GM19328 (cell line): Measurements from ENCODE around the gene VIPAS39.
"Not testable (repeated sequence)": the region's sequence is repeated elsewhere in the genome, so short reads cannot be mapped to it uniquely, and the experiment has no call there.

ENCODE experiments used
- ATAC-seq: cut with Tn5 transposase; IDR thresholded peaks from one replicate; pipeline ENCODE4 v1.9.1; 2021; ENCODE audit warnings: mild to moderate bottlenecking, moderate library complexity; ENCODE audit not compliant: unreplicated experiment

VIPAS39 gene

GRCh38 chr14:77473921-77474320 is 16.5 kb upstream of the VIPAS39 start:
- ATAC-seq, result no peak

- ATAC-seq, result no peak
These were observed 12.9 kb upstream of the VIPAS39 start for GRCh38 chr14:77470224-77470870.

- ATAC-seq, result no peak
These were observed 12.1 kb upstream of the VIPAS39 start for GRCh38 chr14:77469539-77469938.

- ATAC-seq, result no peak
These were observed 11.7 kb upstream of the VIPAS39 start for GRCh38 chr14:77469067-77469505.

GRCh38 chr14:77467801-77468200 is 10.4 kb upstream of the VIPAS39 start:
- ATAC-seq, result no peak

DNA sequence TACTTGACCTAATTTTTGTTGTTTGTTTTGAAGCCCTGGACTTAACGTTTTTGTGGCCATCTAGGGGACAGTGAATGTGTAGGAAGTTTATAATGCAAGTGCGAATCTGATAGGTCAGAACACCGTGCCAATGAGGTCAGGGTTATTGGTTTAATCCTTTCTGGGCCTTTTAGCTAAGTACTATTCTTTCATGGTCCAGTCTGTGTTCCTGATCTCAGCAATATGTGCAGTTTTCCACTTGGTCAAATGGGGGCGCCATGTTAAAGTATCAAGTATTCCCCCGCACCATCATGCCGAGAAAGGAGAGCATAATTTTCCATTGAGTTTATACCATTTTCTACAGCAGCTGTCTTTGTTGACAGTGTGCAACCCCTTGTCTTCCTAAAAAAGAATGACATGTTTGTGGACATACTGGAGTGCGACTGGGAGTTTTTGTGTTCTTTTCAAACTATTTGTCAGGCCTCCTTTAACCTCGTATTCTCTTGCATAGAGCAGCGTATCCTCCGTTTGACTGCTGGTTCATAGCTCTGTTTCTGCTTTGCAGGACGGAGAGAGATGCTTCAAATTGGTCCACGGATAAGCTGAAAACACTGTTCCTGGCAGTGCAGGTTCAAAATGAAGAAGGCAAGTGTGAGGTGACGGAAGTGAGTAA is 1.8 kb upstream of the VIPAS39 start:
- ATAC-seq, result no peak

GRCh38 chr14:77458249-77458950 is 999 bp upstream of the VIPAS39 start:
- ATAC-seq, result peak; percentile 18

DNA sequence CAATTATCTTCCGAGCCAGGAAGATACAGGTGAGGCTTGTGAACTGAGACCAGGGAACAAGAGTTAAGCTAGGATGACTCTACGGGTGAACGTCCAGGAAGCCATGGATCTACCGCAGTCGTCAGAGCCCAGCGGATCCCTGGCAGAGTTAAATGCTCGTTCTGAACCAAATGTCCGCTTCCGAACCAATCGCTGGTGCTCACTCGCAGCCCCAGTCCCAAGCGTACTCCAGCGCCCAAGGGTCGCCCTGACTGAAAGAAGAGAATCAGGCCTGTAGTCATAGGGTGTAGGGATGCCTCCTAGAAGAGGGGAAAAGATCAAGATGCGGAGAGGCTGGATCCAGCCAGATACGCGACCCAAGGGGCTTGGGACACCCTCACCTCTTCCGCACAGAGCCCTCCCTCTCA is 283 bp downstream of the VIPAS39 start:
- ATAC-seq, result peak; percentile 16

DNA sequence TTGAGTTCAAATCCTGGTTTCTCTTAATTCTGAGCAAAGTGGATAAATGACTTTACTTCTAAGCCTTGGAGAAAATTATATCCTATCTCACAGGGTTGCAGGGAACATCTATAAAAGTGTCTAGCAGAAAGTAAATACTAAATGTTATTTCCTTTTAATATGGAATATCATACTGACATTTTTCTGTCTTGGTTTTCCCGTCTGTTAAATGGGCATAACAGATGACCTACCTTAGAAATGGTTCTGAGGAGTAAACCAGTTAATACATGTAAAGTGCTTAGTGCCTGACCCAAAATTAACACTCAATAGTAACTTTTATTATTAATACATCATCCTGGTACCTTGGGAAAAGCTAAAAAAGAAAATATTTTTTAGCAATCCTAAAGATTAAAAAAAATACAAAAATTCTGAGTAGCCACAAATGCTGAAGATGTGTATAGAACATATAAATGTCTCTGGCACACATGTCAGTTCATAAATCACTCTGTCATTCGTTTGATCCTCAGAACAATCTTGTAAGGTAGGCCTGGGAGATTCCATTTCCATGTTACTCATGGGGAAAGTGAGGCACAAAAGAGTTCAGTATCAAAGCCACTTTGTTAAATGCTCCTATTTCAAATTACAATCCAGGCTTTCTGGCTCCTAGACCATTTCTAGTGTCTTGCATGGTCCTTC is 1.3 kb downstream of the VIPAS39 start:
- no peak for ATAC-seq

DNA sequence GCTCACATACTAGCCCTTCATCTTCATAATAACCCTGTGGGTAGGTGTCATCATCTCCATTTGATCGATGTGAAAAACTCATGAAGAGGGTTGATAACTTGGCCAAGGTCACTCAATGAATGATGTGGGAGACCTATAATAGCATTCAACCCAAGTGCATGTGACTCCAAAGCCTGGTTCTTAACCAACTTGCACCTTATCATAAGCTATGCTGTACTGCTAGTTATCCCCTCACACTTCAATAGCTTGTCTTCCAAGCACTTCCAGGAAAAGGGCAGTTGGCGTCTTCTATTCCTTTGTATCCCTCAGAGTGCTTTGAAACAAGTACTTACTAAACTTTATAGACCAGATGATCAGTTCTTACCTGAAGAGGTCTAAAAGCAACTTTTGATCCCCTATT is 15.2 kb downstream of the VIPAS39 start:
- no peak for ATAC-seq

DNA sequence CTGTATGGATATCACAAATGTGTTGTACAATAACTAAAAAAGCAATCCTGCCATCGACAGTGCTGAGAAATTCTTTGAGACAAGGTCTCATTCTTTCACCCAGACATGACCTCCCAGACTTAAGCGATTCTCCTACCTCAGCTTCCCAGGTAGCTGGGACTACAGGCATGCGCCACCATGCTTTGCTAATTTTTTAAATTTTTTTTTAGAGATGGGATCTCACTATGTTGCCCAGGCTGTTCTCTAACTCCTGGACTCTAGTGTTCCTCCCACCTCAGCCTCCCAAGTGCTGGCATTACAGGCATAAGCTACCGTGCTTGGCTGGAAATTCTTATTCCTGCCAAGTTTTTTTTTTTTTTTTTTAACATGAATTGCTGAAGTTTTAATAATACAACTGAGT is 17.5 kb downstream of the VIPAS39 start:
- ATAC-seq, result no peak

GRCh38 chr14:77438596-77438995 is 18.8 kb downstream of the VIPAS39 start:
- no peak for ATAC-seq

GRCh38 chr14:77436042-77436441 is 21.4 kb downstream of the VIPAS39 start:
- ATAC-seq, result no peak

DNA sequence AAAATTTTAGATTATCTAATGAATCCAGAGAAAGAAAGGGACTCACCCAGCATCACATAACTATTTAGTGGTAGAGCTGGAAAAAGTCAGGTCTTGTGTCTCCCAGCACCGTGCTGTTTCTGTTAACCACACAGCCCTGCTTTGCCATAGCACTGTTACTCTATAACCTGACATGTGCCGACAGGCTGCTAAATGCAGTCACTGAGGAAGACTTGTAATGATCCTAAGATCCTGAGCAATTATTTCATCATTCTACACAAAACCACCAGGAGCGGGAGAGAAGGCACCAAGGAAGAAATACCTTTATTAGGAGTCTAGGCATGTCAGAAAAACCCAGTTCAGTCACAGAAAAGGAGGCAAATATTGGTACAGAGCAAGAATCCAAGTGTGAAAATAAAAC is 31.0 kb downstream of the VIPAS39 start:
- ATAC-seq, result no peak

DNA sequence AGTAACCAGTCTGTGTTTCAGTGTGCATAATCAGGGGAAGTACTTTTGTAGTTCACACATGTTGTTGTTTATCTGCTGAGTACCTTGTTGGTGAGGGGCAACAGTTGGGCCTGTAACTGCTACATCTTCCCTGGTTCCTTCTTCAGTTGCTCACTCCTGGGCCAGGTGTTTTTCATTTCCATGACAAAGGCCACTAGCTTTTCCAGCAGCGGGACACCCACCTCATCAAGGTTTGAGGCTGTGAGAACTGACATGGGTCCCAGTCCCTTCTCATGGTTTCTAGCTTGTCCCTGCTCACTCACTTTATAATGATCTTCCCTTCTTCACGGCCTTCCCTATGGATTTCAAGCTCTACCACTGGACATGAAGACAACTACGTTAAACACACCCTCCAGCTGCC is 32.5 kb downstream of the VIPAS39 start:
- ATAC-seq, result no peak

DNA sequence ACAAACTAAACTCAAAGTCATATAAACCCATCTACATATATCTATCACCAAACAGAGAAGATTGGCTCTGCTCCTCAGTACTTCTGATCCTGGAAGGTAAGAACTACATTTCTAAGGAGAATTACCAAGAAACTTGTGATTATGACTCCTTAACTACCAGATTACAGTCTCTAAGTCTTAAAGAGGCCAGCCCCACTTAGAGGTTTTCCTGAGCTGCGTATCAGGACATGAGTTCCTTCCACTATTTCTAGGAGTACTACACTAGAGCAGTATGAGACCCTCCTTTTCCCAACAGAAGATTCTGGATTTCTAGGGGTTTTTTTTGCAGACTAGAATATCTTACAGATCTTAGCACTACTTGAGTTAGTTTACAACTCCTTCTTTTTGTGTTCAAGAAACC is 34.0 kb downstream of the VIPAS39 start, which contains the start of gene NOXRED1:
Gene NOXRED1 (minus strand): TSS at position 101 of the 400 bp plus-strand sequence. CDS start 634 bp downstream, outside the sequence.
- ATAC-seq, result no peak

DNA sequence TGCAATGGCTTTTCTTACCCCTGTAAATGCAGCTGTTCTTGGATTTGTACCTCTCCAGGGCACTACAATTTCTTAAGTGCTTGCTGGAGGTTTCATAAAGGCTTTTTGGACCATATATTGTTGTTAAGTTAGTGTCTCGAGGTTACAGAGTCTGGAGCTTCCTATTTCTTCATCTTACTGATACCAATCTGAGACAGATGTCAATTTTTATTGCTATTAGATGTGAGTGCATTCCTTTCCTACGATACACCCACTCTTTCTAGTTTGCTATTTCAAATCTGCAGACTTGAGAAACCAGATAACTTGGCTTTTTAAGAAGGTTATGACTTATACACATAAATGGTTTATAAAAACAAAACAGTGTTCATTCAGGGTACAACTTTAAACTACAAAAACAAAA is 36.2 kb downstream of the VIPAS39 start:
- ATAC-seq, result no peak

GRCh38 chr14:77416836-77417235 is 40.6 kb downstream of the VIPAS39 start:
- ATAC-seq, result no peak

DNA sequence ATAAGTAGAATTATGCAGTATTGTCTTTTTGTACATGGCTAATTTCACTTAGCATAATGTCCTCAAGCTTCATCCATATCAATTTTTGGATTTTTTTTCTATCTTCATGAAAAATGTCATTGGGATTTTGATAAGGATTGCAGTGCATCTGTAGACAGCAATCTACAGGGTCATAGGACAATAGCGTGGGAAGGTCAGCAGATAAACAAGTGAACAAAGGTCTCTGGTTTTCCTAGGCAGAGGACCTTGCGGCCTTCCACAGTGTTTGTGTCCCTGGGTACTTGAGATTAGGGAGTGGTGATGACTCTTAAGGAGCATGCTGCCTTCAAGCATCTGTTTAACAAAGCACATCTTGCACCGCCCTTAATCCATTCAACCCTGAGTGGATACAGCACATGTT is 41.3 kb downstream of the VIPAS39 start:
- not testable (repeated sequence) for ATAC-seq

DNA sequence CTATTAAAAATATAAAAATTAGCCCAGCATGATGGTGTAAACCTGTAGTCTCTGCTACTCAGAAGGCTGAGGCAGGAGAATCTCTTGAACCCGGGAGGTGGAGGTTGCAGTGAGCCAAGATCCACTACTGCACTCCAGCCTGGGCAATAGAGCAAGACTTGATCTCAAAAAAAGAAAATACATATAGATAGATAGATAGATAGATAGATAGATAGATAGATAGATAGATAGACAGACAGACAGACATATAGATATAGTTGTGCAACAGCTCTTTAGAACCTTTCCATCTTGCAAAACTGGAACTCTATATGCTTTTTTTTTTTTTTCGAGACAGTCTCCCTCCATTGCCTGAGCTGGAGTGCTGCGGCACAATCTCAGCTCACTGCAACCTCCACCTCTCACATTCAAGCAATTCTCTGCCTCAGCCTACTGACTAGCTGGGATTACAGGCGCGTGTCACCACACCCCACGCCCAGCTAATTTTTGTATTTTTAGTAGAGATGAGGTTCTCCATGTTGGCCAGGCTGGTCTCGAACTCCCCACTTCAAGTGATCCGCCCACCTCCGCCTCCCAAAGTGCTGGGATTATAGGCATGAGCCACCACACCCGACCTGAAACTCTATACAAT is 41.9 kb downstream of the VIPAS39 start:
- ATAC-seq, result not testable (repeated sequence)

DNA sequence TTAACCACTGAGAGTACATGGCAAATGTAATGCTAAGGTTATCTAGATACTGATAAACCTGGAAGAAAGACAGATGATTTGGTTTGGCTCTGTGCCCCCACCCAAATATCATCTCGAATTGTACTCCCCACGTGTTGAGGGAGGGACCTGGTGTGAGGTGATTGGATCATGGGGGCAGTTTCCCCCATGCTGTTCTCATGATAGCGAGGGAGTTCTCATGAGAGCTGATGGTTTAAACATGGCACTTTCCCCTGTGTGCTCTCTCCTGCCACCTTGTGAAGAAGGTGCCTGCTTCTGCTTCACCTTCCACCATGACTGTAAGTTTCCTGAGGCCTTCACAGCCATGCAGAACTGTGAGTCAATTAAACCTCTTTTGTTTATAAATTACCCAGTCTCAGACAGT is 48.3 kb downstream of the VIPAS39 start:
- no peak for ATAC-seq
